Mucosa of stomach (tissue), 1 donor: ENCODE measurements around the gene WIZ.
"Not testable (repeated sequence)": the region's sequence is repeated elsewhere in the genome, so short reads cannot be mapped to it uniquely, and the experiment has no call there.

Experiments
- H3K27me3 ChIP-seq: one replicate; pipeline ENCODE4 v1.7.0; 2013; ENCODE audit warnings: mild to moderate bottlenecking, low read length; ENCODE audit not compliant: control insufficient read depth, insufficient read depth
- H3K36me3 ChIP-seq: one replicate; pipeline ENCODE4 v1.7.0; 2013; ENCODE audit warnings: low read length; ENCODE audit not compliant: control insufficient read depth, insufficient read depth
- H3K4me1 ChIP-seq: one replicate; pipeline ENCODE4 v1.7.0; 2013; ENCODE audit warnings: mild to moderate bottlenecking, low read length; ENCODE audit not compliant: control insufficient read depth, insufficient read depth
- H3K4me3 ChIP-seq: one replicate; pipeline ENCODE4 v1.7.0; 2013; ENCODE audit warnings: low read length
- H3K9ac ChIP-seq: one replicate; pipeline ENCODE4 v1.7.0; 2013; ENCODE audit warnings: mild to moderate bottlenecking, low read length, moderate library complexity
- H3K9me3 ChIP-seq: one replicate; pipeline ENCODE4 v1.7.0; 2013; ENCODE audit warnings: mild to moderate bottlenecking, low read length, moderate library complexity; ENCODE audit not compliant: control insufficient read depth
- donor health status: Pancreatic carcinoma.

Gene WIZ

GRCh38 chr19:15476325-15476724, 26.6 kb upstream of the WIZ start:
- Histone ChIP-seq H3K4me1 (no peaks in the 10 kb centered on the region), H3K27me3 (peaks cover 4% of the 10 kb centered on the region), H3K9me3 (no peaks in the 10 kb centered on the region), H3K9ac (no peak overlapping the region), H3K36me3 (no peaks in the 10 kb centered on the region), H3K4me3 (no peak overlapping the region)

DNA sequence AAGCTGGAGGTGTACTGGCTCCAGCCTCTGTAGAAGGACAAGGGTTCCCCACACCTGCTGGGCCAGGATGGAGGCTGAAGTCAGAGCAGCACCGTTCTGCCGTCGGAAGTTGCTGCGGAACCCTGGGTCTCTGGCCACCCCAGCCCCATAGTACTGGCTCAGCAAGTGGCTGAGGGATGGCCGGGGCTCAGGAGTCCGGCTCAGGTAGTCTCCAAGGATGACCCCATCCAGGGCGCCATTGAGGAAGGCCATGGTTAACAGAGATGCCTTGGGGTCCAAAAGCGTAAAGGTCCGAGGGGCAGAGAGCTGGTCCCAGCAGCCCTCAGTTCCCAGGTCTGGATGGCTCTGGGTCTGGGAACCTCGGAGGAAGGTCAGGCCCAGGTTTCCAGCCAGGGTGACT, 25.9 kb upstream of the WIZ start:
- Histone ChIP-seq H3K36me3 (no peaks in the 10 kb centered on the region), H3K4me1 (no peaks in the 10 kb centered on the region)

GRCh38 chr19:15475169-15475568, 25.4 kb upstream of the WIZ start:
- Histone ChIP-seq H3K9me3 (no peaks in the 10 kb centered on the region), H3K9ac (no peak overlapping the region), H3K4me1 (no peaks in the 10 kb centered on the region), H3K27me3 (peaks cover 4% of the 10 kb centered on the region), H3K4me3 (no peak overlapping the region), H3K36me3 (no peaks in the 10 kb centered on the region)

More for the DNA sequence above, 25.9 kb upstream of the WIZ start:
- H3K9ac ChIP-seq = no peak overlapping the region
- no peak overlapping the region for H3K4me3 ChIP-seq
- H3K27me3 ChIP-seq = peaks cover 4% of the 10 kb centered on the region
- H3K9me3 ChIP-seq = no peaks in the 10 kb centered on the region

- H3K27me3 ChIP-seq = peaks cover 14% of the 10 kb centered on the region
- not testable (repeated sequence) for H3K36me3 ChIP-seq, H3K9me3 ChIP-seq, H3K9ac ChIP-seq, H3K4me3 ChIP-seq, H3K4me1 ChIP-seq
Measured at GRCh38 chr19:15473821-15474220, 24.1 kb upstream of the WIZ start.

DNA sequence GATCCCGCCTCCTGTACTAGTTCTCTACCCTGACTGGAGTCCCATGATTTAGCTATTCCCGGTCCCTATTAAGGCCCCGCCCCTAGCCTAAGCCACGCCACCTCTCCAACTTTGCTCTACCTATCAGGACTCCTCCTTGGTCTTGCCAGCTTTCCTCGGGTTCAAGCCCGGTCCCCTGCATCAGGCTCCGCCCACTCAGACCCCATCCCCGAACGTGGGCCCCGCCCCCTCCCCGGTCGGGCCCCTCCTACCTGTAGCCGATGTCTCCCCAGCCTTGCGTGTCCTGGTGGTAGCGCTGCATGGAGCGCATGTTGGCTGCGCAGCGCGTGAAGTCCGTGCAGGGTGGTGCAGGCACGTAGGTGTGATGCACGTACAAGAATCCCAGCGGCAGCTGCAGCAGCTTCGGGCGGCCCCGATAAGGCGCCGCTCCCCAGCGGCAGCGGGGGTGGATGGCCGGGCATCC, 21.9 kb upstream of the WIZ start:
- Histone ChIP-seq H3K27me3 (peaks cover 20% of the 10 kb centered on the region), H3K9ac (no peak overlapping the region), H3K4me1 (no peaks in the 10 kb centered on the region), H3K9me3 (no peaks in the 10 kb centered on the region), H3K36me3 (no peaks in the 10 kb centered on the region), H3K4me3 (no peak overlapping the region)

- no peaks in the 10 kb centered on the region for H3K4me1 ChIP-seq
- H3K36me3 ChIP-seq = no peaks in the 10 kb centered on the region
- H3K4me3 ChIP-seq = no peak overlapping the region
- peaks cover 24% of the 10 kb centered on the region for H3K27me3 ChIP-seq
- no peaks in the 10 kb centered on the region for H3K9me3 ChIP-seq
- no peak overlapping the region for H3K9ac ChIP-seq
Measured at GRCh38 chr19:15469513-15470297, 19.9 kb upstream of the WIZ start.

DNA sequence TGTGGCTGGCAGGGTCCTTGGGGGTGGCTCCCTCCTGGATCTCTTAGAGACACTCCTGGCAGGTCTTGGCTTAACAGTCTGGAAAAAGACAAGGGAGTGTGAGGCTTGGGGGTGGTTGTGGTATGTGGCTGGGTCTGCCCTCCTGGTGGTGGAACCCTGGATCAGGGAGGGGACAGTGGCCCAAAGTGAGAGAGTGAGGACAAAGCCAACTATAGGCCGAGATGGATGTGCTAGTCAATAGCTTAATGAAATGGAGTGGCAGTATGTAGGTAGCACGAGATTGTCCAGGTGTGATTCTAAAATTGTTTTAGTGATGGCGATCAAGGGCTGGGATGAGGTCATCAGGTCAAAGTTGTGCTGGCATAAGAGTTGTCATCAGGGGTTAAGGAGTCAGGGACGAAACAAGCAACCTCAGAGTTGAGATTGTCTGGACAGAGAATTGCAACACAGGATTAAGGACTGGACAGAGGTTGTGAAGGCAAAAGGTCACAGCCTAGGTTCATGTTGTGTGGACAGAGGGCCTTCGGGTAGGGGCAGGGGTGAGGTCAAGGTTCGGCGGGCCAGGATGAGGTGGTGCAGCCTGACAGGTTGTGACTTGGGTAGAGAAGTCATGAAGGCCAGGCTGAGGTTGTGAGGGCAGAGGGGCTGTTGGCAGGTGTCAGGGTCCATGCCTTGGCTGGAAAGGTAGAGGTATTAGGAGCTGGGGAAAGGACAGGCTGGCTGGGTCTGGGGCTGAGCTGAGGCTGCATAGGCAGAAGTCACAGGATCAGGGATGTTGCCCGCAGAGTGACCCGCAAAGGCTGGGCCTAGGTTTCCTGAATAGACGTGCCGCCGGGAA, 19.1 kb upstream of the WIZ start:
- no peak overlapping the region for H3K9ac ChIP-seq
- H3K27me3 ChIP-seq = peaks cover 32% of the 10 kb centered on the region

GRCh38 chr19:15467734-15468214, 18.0 kb upstream of the WIZ start:
- no peaks in the 10 kb centered on the region for H3K9me3 ChIP-seq
- no peaks in the 10 kb centered on the region for H3K4me1 ChIP-seq
- H3K36me3 ChIP-seq = no peaks in the 10 kb centered on the region
- H3K4me3 ChIP-seq = no peak overlapping the region
- H3K27me3 ChIP-seq = peaks cover 39% of the 10 kb centered on the region
- no peak overlapping the region for H3K9ac ChIP-seq

More for the DNA sequence above, 19.1 kb upstream of the WIZ start:
- no peaks in the 10 kb centered on the region for H3K9me3 ChIP-seq
- H3K36me3 ChIP-seq = no peaks in the 10 kb centered on the region
- H3K4me3 ChIP-seq = no peak overlapping the region
- H3K4me1 ChIP-seq = no peaks in the 10 kb centered on the region

DNA sequence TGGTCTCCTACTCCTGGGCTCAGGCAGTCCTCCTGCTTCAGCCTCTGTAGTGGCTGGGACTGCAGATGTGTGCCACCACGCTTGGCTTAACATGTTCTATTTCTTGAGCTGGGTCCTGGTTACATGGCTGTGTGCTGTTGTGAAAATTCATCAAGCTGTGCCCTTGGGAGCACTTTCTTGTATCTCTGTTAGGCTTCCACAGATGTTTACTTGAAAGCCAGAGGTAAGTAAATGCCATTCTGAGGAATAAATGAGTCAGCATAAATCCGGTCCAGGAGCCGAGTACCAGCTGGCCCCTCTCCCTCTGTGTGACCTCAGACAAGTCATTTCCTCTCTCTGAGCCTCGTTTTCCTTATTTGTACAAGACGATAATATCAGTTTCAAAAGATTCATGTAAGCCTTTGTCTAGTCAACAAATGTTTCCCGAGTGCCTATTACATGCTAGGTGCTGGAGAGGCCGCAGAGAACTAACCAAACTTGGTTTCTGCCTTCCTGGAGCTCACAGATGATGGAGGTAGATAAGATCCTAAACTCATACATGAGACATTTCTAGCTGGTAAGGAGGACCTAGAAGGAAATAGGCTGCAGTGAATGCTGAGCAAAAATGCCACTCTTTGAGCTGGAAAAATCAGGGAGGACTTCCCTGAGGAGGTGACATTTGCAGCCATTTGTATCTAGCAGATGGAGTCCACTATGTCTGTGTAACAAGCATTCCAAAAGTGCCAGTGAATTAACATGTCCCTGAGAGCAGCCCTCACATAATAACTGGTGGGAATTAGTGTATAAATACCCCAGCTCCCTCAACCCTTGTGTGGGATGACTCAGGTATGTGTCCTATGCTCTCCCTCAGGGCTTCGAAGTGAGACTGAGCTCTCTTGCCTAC, 17.3 kb upstream of the WIZ start:
- Histone ChIP-seq H3K9me3 (no peaks in the 10 kb centered on the region), H3K9ac (no peak overlapping the region), H3K4me1 (no peaks in the 10 kb centered on the region), H3K27me3 (peaks cover 39% of the 10 kb centered on the region), H3K4me3 (no peak overlapping the region), H3K36me3 (no peaks in the 10 kb centered on the region)

DNA sequence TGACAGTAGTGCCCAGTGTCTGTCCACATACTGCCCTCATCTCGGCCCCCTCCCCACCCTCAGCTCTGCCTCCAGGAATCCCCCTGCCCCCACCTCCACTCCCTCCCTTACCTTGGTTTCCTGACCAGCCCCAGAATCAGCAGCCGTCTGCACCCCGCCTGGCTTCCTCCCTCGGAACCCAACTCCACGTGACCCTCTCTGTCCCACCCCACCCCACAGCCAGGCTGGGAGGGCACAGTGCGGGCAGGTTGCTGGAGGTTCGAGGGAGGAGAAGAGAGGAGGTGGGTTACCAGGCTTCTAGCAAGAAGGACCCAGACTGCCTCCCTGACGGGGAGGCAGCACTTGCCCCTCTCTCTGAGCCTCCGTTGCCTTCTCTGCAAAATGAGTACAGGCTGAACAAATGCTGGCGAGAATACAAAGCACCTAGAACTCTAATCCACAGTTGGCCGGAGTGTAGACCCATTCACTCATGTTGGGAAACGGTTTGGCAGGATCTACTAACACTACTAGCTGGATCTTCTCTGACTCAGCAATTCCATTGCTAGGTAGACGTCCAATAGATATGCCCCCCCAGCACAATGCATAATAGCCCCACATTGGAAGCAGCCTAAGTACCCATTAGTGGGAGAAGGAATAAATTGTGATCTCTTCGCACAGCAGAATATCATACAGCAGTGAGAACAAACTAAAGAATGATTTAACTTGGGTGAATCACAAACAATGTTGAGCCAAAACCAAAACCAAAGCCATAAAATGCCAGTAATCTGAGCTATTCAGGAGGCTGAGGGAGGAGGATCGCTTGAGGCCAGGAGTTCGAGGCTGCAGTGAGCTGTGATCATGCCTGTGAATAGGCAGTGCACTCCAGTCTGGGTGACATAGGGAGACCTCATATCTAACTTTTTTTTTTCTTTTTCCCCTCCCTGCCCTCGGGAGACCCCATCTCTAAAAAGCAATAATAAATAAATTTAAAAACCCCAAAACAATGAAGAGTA, 14.9 kb upstream of the WIZ start, which contains the start of gene RASAL3:
Gene RASAL3 (minus strand): TSS at position 151 of the 992 bp plus-strand sequence. CDS start 186 bp downstream, outside the sequence.
- no peak within 1 kb of the TSS for H3K4me3 ChIP-seq
- no peaks in the 10 kb centered on the region for H3K36me3 ChIP-seq
- H3K9me3 ChIP-seq = no peaks in the 10 kb centered on the region
- H3K4me1 ChIP-seq = no peaks in the 10 kb centered on the region
- no peak within 1 kb of the TSS for H3K9ac ChIP-seq
- peaks cover 33% of the 10 kb centered on the region for H3K27me3 ChIP-seq
